ENCODE data around the gene GOLGA3.
A peak's percentile ranks its signal among the peaks of the same experiment; 100 is the strongest.
"Not testable (repeated sequence)": the region's sequence is repeated elsewhere in the genome, so short reads cannot be mapped to it uniquely, and the experiment has no call there.

The GOLGA3 gene

GRCh38 chr12:132812631-132813305 is 15.9 kb downstream of the GOLGA3 start:
- DNase-seq: peak in 6 of 56 donors; percentile 6 to 60 (median 20)

GRCh38 chr12:132809391-132809790 is 19.3 kb downstream of the GOLGA3 start:
- peak in 4 of 56 donors; percentile 4 to 21 (median 19) for DNase-seq

- peak in 3 of 56 donors; percentile 18 to 23 (median 18) for DNase-seq
These were observed 21.2 kb downstream of the GOLGA3 start for GRCh38 chr12:132807295-132808092.

- DNase-seq: peak in 34 of 56 donors; percentile 7 to 79 (median 28)
These were observed 21.8 kb downstream of the GOLGA3 start for GRCh38 chr12:132806857-132807256.

GRCh38 chr12:132804426-132804861 is 24.2 kb downstream of the GOLGA3 start:
- no peak for DNase-seq

GRCh38 chr12:132803888-132804287 is 24.8 kb downstream of the GOLGA3 start:
- DNase-seq: peak in 1 of 56 donors; percentile 39

- DNase-seq: no peak
These were observed 25.5 kb downstream of the GOLGA3 start for GRCh38 chr12:132803125-132803524.

- no peak for DNase-seq
These were observed 26.9 kb downstream of the GOLGA3 start for GRCh38 chr12:132801741-132802140.

- DNase-seq: no peak
These were observed 29.8 kb downstream of the GOLGA3 start for GRCh38 chr12:132798836-132799235.

- DNase-seq: no peak
These were observed 30.7 kb downstream of the GOLGA3 start for GRCh38 chr12:132797820-132798570.

GRCh38 chr12:132795847-132796246 is 32.8 kb downstream of the GOLGA3 start:
- no peak for DNase-seq

GRCh38 chr12:132791940-132792339 is 36.7 kb downstream of the GOLGA3 start:
- not testable (repeated sequence) for DNase-seq

GRCh38 chr12:132789099-132789471 is 39.6 kb downstream of the GOLGA3 start:
- no peak for DNase-seq

GRCh38 chr12:132788375-132789098 is 40.1 kb downstream of the GOLGA3 start:
- no peak for DNase-seq

- DNase-seq: no peak
These were observed 40.8 kb downstream of the GOLGA3 start for GRCh38 chr12:132787877-132788276.

GRCh38 chr12:132786192-132786591 is 42.5 kb downstream of the GOLGA3 start:
- DNase-seq: no peak

- DNase-seq: no peak
These were observed 44.1 kb downstream of the GOLGA3 start for GRCh38 chr12:132784580-132784979.

GRCh38 chr12:132783917-132784531 is 44.6 kb downstream of the GOLGA3 start:
- peak in 21 of 56 donors; percentile 6 to 57 (median 26) for DNase-seq

GRCh38 chr12:132781938-132782337 is 46.7 kb downstream of the GOLGA3 start:
- no peak for DNase-seq

GRCh38 chr12:132779781-132780353 is 48.8 kb downstream of the GOLGA3 start:
- no peak for DNase-seq
